HepG2 (cell line): ENCODE measurements around the gene NFIC. TPM values are rescaled to one million over a fixed set of nuclear protein-coding genes. Genes with fewer than 3 reads are reported as not detected.

Source experiments
- ARHGAP35 ChIP-seq: sonication (generic); formaldehyde crosslinking; IDR thresholded peaks from 2 replicates; pipeline ENCODE4 v1.9.0; 2022; ENCODE audit warnings: mild to moderate bottlenecking, inconsistent platforms, moderate library complexity, missing genetic modification reagents, borderline replicate concordance
- ISL2 ChIP-seq: sonication (generic); formaldehyde crosslinking; IDR thresholded peaks from 2 replicates; pipeline ENCODE4 v1.5.0; 2020; ENCODE audit warnings: missing genetic modification reagents
- JUN ChIP-seq: sonication (generic); formaldehyde crosslinking; IDR thresholded peaks from 2 replicates; pipeline ENCODE4 v1.4.0; 2020; ENCODE audit warnings: mild to moderate bottlenecking, missing genetic modification reagents
- PAXIP1 ChIP-seq: sonication (generic); formaldehyde crosslinking; conservative IDR thresholded peaks from 2 replicates; pipeline ENCODE4 v1.4.0; 2020; ENCODE audit warnings: mild to moderate bottlenecking, missing genetic modification reagents, moderate library complexity
- PRMT3 ChIP-seq: sonication (generic); formaldehyde crosslinking; IDR thresholded peaks from 2 replicates; pipeline ENCODE4 v1.8.1; 2022; ENCODE audit warnings: low read depth, mild to moderate bottlenecking, moderate library complexity, missing genetic modification reagents, borderline replicate concordance
- RAD21 ChIP-seq: fragments of 450-650 bp; formaldehyde crosslinking; IDR thresholded peaks from 2 replicates; pipeline ENCODE4 v1.5.0; 2020; ENCODE audit warnings: mild to moderate bottlenecking
- SPEN ChIP-seq: sonication (generic); formaldehyde crosslinking; IDR thresholded peaks from 2 replicates; pipeline ENCODE4 v1.5.1; 2020; ENCODE audit warnings: low read depth, mild to moderate bottlenecking, missing genetic modification reagents
- TCF7L2 ChIP-seq: IDR thresholded peaks from 2 replicates; pipeline ENCODE4 v1.6.1; 2011; ENCODE audit warnings: mild to moderate bottlenecking, low read depth, low read length, moderate library complexity
- ZFP36 ChIP-seq: fragments of 150-350 bp; IDR thresholded peaks from 2 replicates; pipeline ENCODE4 v1.6.1; 2018; ENCODE audit warnings: borderline replicate concordance, low read length, low read depth; ENCODE audit not compliant: partially characterized antibody
- ZMYM4 ChIP-seq: sonication (generic); formaldehyde crosslinking; IDR thresholded peaks from 2 replicates; pipeline ENCODE4 v1.8.1; 2023; ENCODE audit warnings: mild to moderate bottlenecking, missing genetic modification reagents
- ZNF276 ChIP-seq: sonication (generic); formaldehyde crosslinking; IDR thresholded peaks from 2 replicates; pipeline ENCODE4 v1.4.0; 2020; ENCODE audit warnings: mild to moderate bottlenecking, low read depth, missing genetic modification reagents
- ZNF326 ChIP-seq: sonication (generic); formaldehyde crosslinking; IDR thresholded peaks from 2 replicates; pipeline ENCODE4 v1.4.0; 2020; ENCODE audit warnings: missing genetic modification reagents, borderline replicate concordance
- ZNF878 ChIP-seq: sonication (generic); formaldehyde crosslinking; IDR thresholded peaks from 2 replicates; pipeline ENCODE4 v1.8.1; 2023; ENCODE audit warnings: mild to moderate bottlenecking, missing genetic modification reagents, moderate library complexity
- ZSCAN31 ChIP-seq: sonication (generic); formaldehyde crosslinking; IDR thresholded peaks from 2 replicates; pipeline ENCODE4 v1.5.0; 2020; ENCODE audit warnings: low read depth, mild to moderate bottlenecking, missing genetic modification reagents
- polyA plus RNA-seq, 8 experiments: library from polyadenylated mRNA; depleted of rRNA in 3 of 8; stranded (reverse) in 7 of 8; unstranded in 1 of 8; fragments of >200 nt; fragmentation: Illumina TruSeq in 4 of 8; extraction: Trizol in 4 of 8; gene quantifications; 2 replicates each; pipeline versions ENCODE4 v1.2.1 to v1.2.3, GENCODE V29; 2011 to 2016; ENCODE audit warnings: low read depth in 4 of 8, missing spikeins in 1 of 8, mixed read lengths in 1 of 8; ENCODE audit not compliant: insufficient read depth in 1 of 8
- total RNA-seq, 5 experiments: library from RNA; depleted of rRNA; stranded (reverse); fragments of >200 nt; fragmentation: Illumina TruSeq; extraction: Trizol; gene quantifications; 2 replicates each; pipeline ENCODE4 v1.2.3, GENCODE V29; 2016; ENCODE audit warnings: low read depth in 1 of 5
- TF ChIP-seq, protein P1 (sequence below): sonication (generic); formaldehyde crosslinking; IDR thresholded peaks from 2 replicates; pipeline ENCODE4 v1.4.0; 2020; ENCODE audit warnings: missing genetic modification reagents
- TF ChIP-seq, protein P2 (sequence below): sonication (generic); formaldehyde crosslinking; IDR thresholded peaks from 2 replicates; pipeline ENCODE4 v1.5.0; 2020; ENCODE audit warnings: missing genetic modification reagents
- TF ChIP-seq, protein P3 (sequence below): sonication (generic); formaldehyde crosslinking; IDR thresholded peaks from 2 replicates; pipeline ENCODE4 v1.4.0; 2020; ENCODE audit warnings: missing genetic modification reagents, borderline replicate concordance

The NFIC gene
- total and polyA plus RNA-seq, 2 of the 13 experiments (the other 11 are each of a cell fraction or from before 2014, with no cell fraction given), result 1.3 to 2.5 TPM

- TF ChIP-seq, protein P1, sequence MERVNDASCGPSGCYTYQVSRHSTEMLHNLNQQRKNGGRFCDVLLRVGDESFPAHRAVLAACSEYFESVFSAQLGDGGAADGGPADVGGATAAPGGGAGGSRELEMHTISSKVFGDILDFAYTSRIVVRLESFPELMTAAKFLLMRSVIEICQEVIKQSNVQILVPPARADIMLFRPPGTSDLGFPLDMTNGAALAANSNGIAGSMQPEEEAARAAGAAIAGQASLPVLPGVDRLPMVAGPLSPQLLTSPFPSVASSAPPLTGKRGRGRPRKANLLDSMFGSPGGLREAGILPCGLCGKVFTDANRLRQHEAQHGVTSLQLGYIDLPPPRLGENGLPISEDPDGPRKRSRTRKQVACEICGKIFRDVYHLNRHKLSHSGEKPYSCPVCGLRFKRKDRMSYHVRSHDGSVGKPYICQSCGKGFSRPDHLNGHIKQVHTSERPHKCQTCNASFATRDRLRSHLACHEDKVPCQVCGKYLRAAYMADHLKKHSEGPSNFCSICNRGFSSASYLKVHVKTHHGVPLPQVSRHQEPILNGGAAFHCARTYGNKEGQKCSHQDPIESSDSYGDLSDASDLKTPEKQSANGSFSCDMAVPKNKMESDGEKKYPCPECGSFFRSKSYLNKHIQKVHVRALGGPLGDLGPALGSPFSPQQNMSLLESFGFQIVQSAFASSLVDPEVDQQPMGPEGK (CRISPR knock-in tag), result no peak
- peak; percentile 93 for TF ChIP-seq ARHGAP35 (CRISPR knock-in tag)
- TF ChIP-seq PRMT3, result no peak; the same call in 1 of the 2 replicates
- TF ChIP-seq, protein P2, sequence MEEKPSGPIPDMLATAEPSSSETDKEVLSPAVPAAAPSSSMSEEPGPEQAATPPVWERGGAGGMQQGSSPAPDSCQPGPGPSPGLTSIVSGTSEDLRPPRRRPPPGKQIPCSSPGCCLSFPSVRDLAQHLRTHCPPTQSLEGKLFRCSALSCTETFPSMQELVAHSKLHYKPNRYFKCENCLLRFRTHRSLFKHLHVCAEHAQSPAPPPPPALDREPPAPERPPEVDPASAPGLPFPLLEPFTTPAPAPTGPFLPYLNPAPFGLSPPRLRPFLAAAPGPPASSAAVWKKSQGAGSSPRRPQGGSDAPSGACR (CRISPR knock-in tag), result no peak
- TF ChIP-seq RAD21 (CRISPR knock-in tag), result no peak
- TF ChIP-seq ZNF326 (CRISPR knock-in tag), result no peak
- no peak for TF ChIP-seq TCF7L2
- TF ChIP-seq ISL2, result no peak
- peak; percentile 54 for TF ChIP-seq PAXIP1 (CRISPR knock-in tag)
- TF ChIP-seq ZNF276 (CRISPR knock-in tag), result peak; percentile 61; the same call in 1 of the 2 replicates
- TF ChIP-seq, protein P3, sequence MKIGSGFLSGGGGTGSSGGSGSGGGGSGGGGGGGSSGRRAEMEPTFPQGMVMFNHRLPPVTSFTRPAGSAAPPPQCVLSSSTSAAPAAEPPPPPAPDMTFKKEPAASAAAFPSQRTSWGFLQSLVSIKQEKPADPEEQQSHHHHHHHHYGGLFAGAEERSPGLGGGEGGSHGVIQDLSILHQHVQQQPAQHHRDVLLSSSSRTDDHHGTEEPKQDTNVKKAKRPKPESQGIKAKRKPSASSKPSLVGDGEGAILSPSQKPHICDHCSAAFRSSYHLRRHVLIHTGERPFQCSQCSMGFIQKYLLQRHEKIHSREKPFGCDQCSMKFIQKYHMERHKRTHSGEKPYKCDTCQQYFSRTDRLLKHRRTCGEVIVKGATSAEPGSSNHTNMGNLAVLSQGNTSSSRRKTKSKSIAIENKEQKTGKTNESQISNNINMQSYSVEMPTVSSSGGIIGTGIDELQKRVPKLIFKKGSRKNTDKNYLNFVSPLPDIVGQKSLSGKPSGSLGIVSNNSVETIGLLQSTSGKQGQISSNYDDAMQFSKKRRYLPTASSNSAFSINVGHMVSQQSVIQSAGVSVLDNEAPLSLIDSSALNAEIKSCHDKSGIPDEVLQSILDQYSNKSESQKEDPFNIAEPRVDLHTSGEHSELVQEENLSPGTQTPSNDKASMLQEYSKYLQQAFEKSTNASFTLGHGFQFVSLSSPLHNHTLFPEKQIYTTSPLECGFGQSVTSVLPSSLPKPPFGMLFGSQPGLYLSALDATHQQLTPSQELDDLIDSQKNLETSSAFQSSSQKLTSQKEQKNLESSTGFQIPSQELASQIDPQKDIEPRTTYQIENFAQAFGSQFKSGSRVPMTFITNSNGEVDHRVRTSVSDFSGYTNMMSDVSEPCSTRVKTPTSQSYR (CRISPR knock-in tag), result no peak
- peak; percentile 80; the same call in 1 of the 2 replicates for TF ChIP-seq ZNF878 (CRISPR knock-in tag)
- no peak for TF ChIP-seq ZSCAN31 (CRISPR knock-in tag)
- TF ChIP-seq JUN, result peak; percentile 91
- TF ChIP-seq ZFP36, result no peak
- no peak for TF ChIP-seq ZMYM4 (CRISPR knock-in tag)
- peak; percentile 72; the same call in 1 of the 2 replicates for TF ChIP-seq SPEN
These were observed 115.1 kb downstream of the NFIC start (continued) for GRCh38 chr19:3481241-3482090.
